Stimulated activated CD8-positive, alpha-beta memory T cell treated with anti-CD3 and anti-CD28 coated beads, Interleukin-4, amount 100 ng/mL, for 24 hours (primary cell): ENCODE data around the gene GFI1B.
"Not testable (repeated sequence)": the region's sequence is repeated elsewhere in the genome, so short reads cannot be mapped to it uniquely, and the experiment has no call there.

Experiments
- DNase-seq: peaks from one replicate; pipeline ENCODE4 v3.0.0-alpha.2; 2020; ENCODE audit warnings: low read depth

The GFI1B gene

GRCh38 chr9:132978451-132979131, at the start of gene GFI1B:
Gene GFI1B (plus strand): TSS chr9:132978694. CDS start chr9:132986679, 7,985 bp downstream.
- DNase-seq: no peak

GRCh38 chr9:132931178-132931735, 47.2 kb upstream of the GFI1B start:
- no peak for DNase-seq

GRCh38 chr9:132935026-132935425, 43.5 kb upstream of the GFI1B start:
- DNase-seq: no peak

GRCh38 chr9:132937463-132937901, 41.0 kb upstream of the GFI1B start:
- no peak for DNase-seq

GRCh38 chr9:132939169-132939568, 39.3 kb upstream of the GFI1B start:
- no peak for DNase-seq

GRCh38 chr9:132942541-132943182, 35.8 kb upstream of the GFI1B start:
- DNase-seq: no peak

GRCh38 chr9:132943651-132944293, 34.7 kb upstream of the GFI1B start:
- DNase-seq: no peak

GRCh38 chr9:132944294-132945185, 34.0 kb upstream of the GFI1B start, which contains the start of gene TSC1:
Gene TSC1 (minus strand): TSS chr9:132944616. CDS start chr9:132928872, 15,744 bp downstream.
- DNase-seq: peak; percentile 97

- DNase-seq: no peak
These were observed 33.0 kb upstream of the GFI1B start for GRCh38 chr9:132945186-132946130.

GRCh38 chr9:132946211-132946610, 32.3 kb upstream of the GFI1B start:
- DNase-seq: no peak

GRCh38 chr9:132946631-132947295, 31.7 kb upstream of the GFI1B start:
- DNase-seq: no peak

GRCh38 chr9:132947756-132948155, 30.7 kb upstream of the GFI1B start:
- DNase-seq: no peak

GRCh38 chr9:132948482-132949050, 29.9 kb upstream of the GFI1B start:
- no peak for DNase-seq

GRCh38 chr9:132949709-132950108, 28.8 kb upstream of the GFI1B start:
- no peak for DNase-seq

GRCh38 chr9:132955123-132955522, 23.4 kb upstream of the GFI1B start:
- DNase-seq: no peak

GRCh38 chr9:132955768-132956167, 22.7 kb upstream of the GFI1B start:
- no peak for DNase-seq

GRCh38 chr9:132957805-132958204, 20.7 kb upstream of the GFI1B start:
- DNase-seq: no peak

GRCh38 chr9:132961002-132961401, 17.5 kb upstream of the GFI1B start:
- no peak for DNase-seq

GRCh38 chr9:132965478-132965877, 13.0 kb upstream of the GFI1B start:
- DNase-seq: no peak

- not testable (repeated sequence) for DNase-seq
These were observed 10.6 kb upstream of the GFI1B start for GRCh38 chr9:132967908-132968307.
